Stimulated activated memory B cell treated with anti-CD40 and anti-IgM and Interleukin-4, amounts not matched to agents 10 μg/mL and 1 μg/mL and 100 μg/mL, for 72 hours (primary cell): ENCODE results near the gene ATIC.
"Not testable (repeated sequence)": the region's sequence is repeated elsewhere in the genome, so short reads cannot be mapped to it uniquely, and the experiment has no call there.

Experiments used
- ATAC-seq: fragments of 150-1000 bp; cut with Tn5 transposase; 2 replicates; pipeline ENCODE4 v1.10.0; 2021
- H3K27ac Mint-ChIP-seq: one replicate; pipeline ENCODE4 v1.8.0; 2022; ENCODE audit warnings: mild to moderate bottlenecking, mixed read lengths
- H3K27me3 Mint-ChIP-seq: one replicate; pipeline ENCODE4 v1.8.0; 2022; ENCODE audit warnings: mixed read lengths
- H3K36me3 Mint-ChIP-seq: one replicate; pipeline ENCODE4 v1.8.0; 2022; ENCODE audit warnings: mixed read lengths
- H3K4me1 Mint-ChIP-seq: one replicate; pipeline ENCODE4 v1.8.0; 2022; ENCODE audit warnings: mixed read lengths
- H3K4me3 Mint-ChIP-seq: one replicate; pipeline ENCODE4 v1.8.0; 2022; ENCODE audit warnings: mild to moderate bottlenecking, moderate library complexity, mixed read lengths
- H3K9me3 Mint-ChIP-seq: one replicate; pipeline ENCODE4 v1.8.0; 2022; ENCODE audit warnings: mixed read lengths

ATIC gene

DNA sequence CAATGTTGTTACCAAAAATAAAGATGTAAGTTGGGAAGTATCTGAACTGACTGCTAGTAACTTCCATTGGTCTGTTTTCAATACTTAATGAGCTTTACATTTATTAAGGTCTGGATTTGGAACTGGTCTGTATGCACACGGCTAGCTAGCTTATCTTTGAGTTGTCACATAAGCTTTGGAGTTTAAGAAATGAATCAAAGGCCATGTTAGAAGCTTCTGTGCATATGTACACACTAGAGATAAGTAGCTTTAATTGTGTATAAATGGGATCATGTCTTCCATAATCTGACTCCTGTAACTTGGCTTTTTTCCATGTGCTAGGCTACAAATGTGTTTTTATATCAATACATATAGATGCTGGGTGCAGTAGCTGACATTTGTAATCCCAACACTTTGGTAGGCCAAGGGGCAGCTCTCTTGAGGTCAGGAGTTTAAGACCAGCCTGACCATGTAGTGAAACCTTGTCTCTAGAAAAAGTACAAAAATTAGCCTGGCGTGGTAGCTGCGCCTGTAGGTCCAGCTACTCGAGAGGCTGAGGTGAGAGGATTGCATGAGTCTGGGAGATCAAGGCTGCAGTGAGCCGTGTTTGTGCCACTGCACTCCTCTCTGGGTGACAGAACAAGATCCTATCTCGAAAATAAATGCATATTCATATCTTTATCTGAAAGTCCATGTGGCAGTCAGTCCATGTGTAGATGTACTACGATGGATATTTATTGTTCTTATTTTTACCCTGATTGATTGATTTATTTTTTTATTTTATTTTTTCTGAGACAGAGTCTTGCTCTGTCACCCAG lies 27.2 kb downstream of the ATIC start:
- ATAC-seq = no peak
- Mint-ChIP-seq H3K27ac (no peak overlapping the region), H3K36me3 (peaks cover 72% of the 10 kb centered on the region), H3K27me3 (no peaks in the 10 kb centered on the region), H3K9me3 (no peaks in the 10 kb centered on the region), H3K4me1 (no peaks in the 10 kb centered on the region), H3K4me3 (no peak overlapping the region)

GRCh38 chr2:215347878-215348277 lies 36.0 kb downstream of the ATIC start:
- H3K4me1 Mint-ChIP-seq = no peaks in the 10 kb centered on the region
- H3K9me3 Mint-ChIP-seq = no peaks in the 10 kb centered on the region
- no peak overlapping the region for H3K27ac Mint-ChIP-seq
- no peaks in the 10 kb centered on the region for H3K27me3 Mint-ChIP-seq
- ATAC-seq = no peak
- H3K4me3 Mint-ChIP-seq = no peak overlapping the region
- H3K36me3 Mint-ChIP-seq = peaks cover 66% of the 10 kb centered on the region

DNA sequence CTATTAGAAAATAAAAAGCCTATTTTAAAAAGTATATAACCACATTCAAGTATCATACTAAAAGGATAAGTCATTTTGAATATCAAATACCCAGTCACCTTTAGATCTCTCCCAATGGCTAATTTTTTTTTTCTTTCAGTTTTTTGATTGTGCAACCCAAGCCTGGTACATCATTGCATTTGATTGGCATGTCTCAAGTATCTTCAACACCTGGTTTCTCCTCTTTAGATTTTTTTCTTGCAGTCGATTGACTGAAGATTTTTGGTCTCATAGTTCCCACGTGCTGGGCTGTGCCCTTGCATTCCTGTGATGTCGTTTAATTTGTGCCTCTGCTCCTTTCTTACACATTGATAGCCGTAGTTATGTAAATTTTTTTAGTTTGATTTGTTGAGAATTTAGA lies 40.7 kb downstream of the ATIC start:
- ATAC-seq = no peak
- H3K4me1 Mint-ChIP-seq = no peaks in the 10 kb centered on the region
- no peak overlapping the region for H3K4me3 Mint-ChIP-seq
- H3K27me3 Mint-ChIP-seq = no peaks in the 10 kb centered on the region
- no peak overlapping the region for H3K27ac Mint-ChIP-seq
- peaks cover 78% of the 10 kb centered on the region for H3K36me3 Mint-ChIP-seq
- no peaks in the 10 kb centered on the region for H3K9me3 Mint-ChIP-seq

GRCh38 chr2:215354771-215355695 lies 43.2 kb downstream of the ATIC start:
- H3K4me1 Mint-ChIP-seq = no peaks in the 10 kb centered on the region
- ATAC-seq = no peak
- H3K4me3 Mint-ChIP-seq = no peak overlapping the region
- no peaks in the 10 kb centered on the region for H3K27me3 Mint-ChIP-seq
- no peaks in the 10 kb centered on the region for H3K9me3 Mint-ChIP-seq
- no peak overlapping the region for H3K27ac Mint-ChIP-seq
- H3K36me3 Mint-ChIP-seq = peaks cover 60% of the 10 kb centered on the region

DNA sequence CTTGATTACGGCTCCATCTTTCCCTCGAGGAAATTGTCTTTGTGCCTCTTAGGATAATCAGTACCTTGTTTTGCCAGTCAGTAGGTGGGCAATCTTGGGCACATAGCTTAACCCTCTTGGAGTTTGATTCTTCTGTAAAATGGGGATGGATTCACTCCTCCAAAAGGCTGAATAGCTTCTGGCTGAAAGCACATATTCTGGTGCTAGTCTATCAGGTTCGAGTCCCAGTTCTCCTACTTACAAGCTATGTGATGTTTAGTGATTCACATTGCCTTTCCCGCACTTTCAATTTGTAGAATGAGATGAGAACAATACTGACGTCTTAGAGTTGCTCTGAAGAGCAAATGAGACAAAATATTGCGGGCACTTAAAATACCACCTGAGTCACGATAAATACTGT lies 43.9 kb downstream of the ATIC start:
- Mint-ChIP-seq H3K4me1 (no peaks in the 10 kb centered on the region), H3K27me3 (no peaks in the 10 kb centered on the region), H3K9me3 (no peaks in the 10 kb centered on the region), H3K36me3 (peaks cover 52% of the 10 kb centered on the region), H3K4me3 (no peak overlapping the region), H3K27ac (no peak overlapping the region)
- ATAC-seq = no peak

GRCh38 chr2:215356334-215356947 lies 44.6 kb downstream of the ATIC start:
- Mint-ChIP-seq H3K36me3 (peaks cover 51% of the 10 kb centered on the region), H3K4me3 (no peak overlapping the region)
- no peak for ATAC-seq

DNA sequence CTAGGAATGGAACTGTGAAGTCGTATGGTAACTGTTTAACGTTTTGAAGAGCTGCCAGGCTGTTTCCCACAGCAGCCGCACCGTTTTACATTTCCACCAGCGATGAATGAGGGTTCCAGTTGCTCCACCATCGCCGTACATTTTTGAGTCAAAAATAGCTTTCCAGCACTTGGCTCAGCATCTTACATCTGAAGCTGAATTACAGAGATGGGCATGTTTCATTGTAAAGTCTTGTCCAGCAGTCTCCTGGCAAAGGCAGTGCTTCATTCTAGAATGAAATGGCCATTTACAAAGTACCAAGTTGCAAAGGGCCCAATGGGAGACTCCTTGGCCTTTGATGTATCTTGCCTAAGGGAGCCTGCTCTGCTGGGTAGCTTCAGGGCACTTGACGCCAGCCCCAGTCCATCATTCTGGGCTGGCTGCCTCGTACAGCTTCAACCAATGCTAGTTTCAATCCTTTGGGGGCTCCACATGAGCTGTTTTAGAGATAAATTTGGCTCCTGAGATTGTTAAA lies 45.1 kb downstream of the ATIC start:
- Mint-ChIP-seq H3K27me3 (no peaks in the 10 kb centered on the region), H3K36me3 (peaks cover 51% of the 10 kb centered on the region), H3K27ac (no peak overlapping the region), H3K4me1 (no peaks in the 10 kb centered on the region), H3K9me3 (no peaks in the 10 kb centered on the region), H3K4me3 (no peak overlapping the region)
- no peak for ATAC-seq

More at GRCh38 chr2:215356334-215356947, 44.6 kb downstream of the ATIC start:
- H3K27me3 Mint-ChIP-seq = no peaks in the 10 kb centered on the region
- no peaks in the 10 kb centered on the region for H3K9me3 Mint-ChIP-seq
- no peaks in the 10 kb centered on the region for H3K4me1 Mint-ChIP-seq
- H3K27ac Mint-ChIP-seq = no peak overlapping the region

GRCh38 chr2:215357660-215358059 lies 45.8 kb downstream of the ATIC start:
- H3K36me3 Mint-ChIP-seq = peaks cover 54% of the 10 kb centered on the region
- no peak overlapping the region for H3K4me3 Mint-ChIP-seq
- ATAC-seq = no peak
- H3K9me3 Mint-ChIP-seq = no peaks in the 10 kb centered on the region
- H3K27me3 Mint-ChIP-seq = no peaks in the 10 kb centered on the region
- H3K4me1 Mint-ChIP-seq = no peaks in the 10 kb centered on the region
- H3K27ac Mint-ChIP-seq = no peak overlapping the region

- H3K36me3 Mint-ChIP-seq = peaks cover 54% of the 10 kb centered on the region
- no peak overlapping the region for H3K27ac Mint-ChIP-seq
- H3K9me3 Mint-ChIP-seq = no peaks in the 10 kb centered on the region
- no peak overlapping the region for H3K4me3 Mint-ChIP-seq
- no peaks in the 10 kb centered on the region for H3K27me3 Mint-ChIP-seq
- ATAC-seq = no peak
- no peaks in the 10 kb centered on the region for H3K4me1 Mint-ChIP-seq
Measured at GRCh38 chr2:215358312-215358845, 46.5 kb downstream of the ATIC start.

DNA sequence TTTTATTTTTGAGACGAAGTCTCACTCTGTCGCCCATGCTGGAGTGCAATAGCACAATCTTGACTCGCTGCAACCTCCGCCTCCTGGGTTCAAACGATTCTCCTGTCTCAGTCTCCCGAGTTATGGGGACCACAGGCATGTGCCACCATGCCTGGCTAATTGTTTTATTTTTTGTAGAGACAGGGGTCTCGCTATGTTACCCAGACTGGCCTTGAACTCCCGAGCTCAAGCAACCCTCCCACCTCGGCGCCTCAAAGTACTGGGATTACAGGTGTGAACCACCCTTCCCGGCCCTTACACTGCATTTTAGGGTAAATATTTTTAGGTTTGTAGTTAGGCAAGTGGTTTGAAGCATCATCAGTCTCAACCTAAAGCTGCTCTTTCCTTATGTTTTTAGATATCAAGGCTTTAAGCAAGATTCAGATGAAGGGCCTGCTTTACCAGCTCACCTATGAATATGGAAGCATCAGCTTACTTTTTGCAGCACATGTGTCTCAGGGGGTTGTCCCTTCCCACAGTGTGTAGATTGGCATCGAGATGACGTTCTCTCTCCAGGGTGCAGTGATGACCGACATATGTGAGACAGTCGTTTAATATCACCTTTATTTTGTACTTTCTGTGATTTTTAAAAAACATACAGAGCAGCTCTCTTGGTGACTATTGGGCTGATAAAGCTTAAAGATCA lies 47.2 kb downstream of the ATIC start:
- Mint-ChIP-seq H3K4me3 (no peak overlapping the region), H3K27me3 (no peaks in the 10 kb centered on the region), H3K9me3 (no peaks in the 10 kb centered on the region), H3K4me1 (no peaks in the 10 kb centered on the region), H3K36me3 (peaks cover 54% of the 10 kb centered on the region), H3K27ac (no peak overlapping the region)
- no peak for ATAC-seq

- peaks cover 54% of the 10 kb centered on the region for H3K36me3 Mint-ChIP-seq
- no peak overlapping the region for H3K4me3 Mint-ChIP-seq
- H3K4me1 Mint-ChIP-seq = no peaks in the 10 kb centered on the region
- H3K27me3 Mint-ChIP-seq = no peaks in the 10 kb centered on the region
- ATAC-seq = no peak
- H3K27ac Mint-ChIP-seq = no peak overlapping the region
- no peaks in the 10 kb centered on the region for H3K9me3 Mint-ChIP-seq
Measured at GRCh38 chr2:215359576-215359922, 47.7 kb downstream of the ATIC start.

- not testable (repeated sequence) for H3K9me3 Mint-ChIP-seq, H3K4me3 Mint-ChIP-seq, ATAC-seq, H3K4me1 Mint-ChIP-seq, H3K27me3 Mint-ChIP-seq, H3K27ac Mint-ChIP-seq
- H3K36me3 Mint-ChIP-seq = peaks cover 54% of the 10 kb centered on the region
Measured at GRCh38 chr2:215360059-215360458, 48.2 kb downstream of the ATIC start.

DNA sequence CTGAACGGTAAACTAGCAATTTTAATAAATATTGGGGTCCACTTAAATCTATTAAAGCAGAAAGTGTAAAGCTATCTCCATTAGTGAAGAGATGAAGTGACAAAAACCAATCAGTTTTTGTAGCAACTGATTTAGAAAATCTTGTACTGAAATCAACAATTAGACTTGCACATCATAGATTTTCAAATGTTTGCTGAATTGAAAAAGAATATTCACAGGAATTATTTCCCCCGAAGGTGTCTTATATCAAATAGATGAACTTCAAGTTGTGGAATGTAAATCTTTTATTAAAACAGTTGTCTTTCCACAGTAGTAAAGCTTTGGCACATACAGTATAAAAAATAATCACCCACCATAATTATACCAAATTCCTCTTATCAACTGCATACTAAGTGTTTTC lies 48.7 kb downstream of the ATIC start:
- no peak for ATAC-seq
- H3K4me3 Mint-ChIP-seq = no peak overlapping the region
- peaks cover 54% of the 10 kb centered on the region for H3K36me3 Mint-ChIP-seq
- no peak overlapping the region for H3K27ac Mint-ChIP-seq
- H3K4me1 Mint-ChIP-seq = no peaks in the 10 kb centered on the region
- no peaks in the 10 kb centered on the region for H3K9me3 Mint-ChIP-seq
- no peaks in the 10 kb centered on the region for H3K27me3 Mint-ChIP-seq

- Mint-ChIP-seq H3K4me3 (no peak overlapping the region), H3K9me3 (no peaks in the 10 kb centered on the region), H3K27me3 (no peaks in the 10 kb centered on the region), H3K4me1 (no peaks in the 10 kb centered on the region), H3K27ac (no peak overlapping the region), H3K36me3 (peaks cover 53% of the 10 kb centered on the region)
- ATAC-seq = no peak
Measured at GRCh38 chr2:215361211-215361875, 49.5 kb downstream of the ATIC start.
